LNCAP (cell line): Measurements from ENCODE around the gene PPP6C.

Experiments
- CTCF ChIP-seq: fragments of 450-650 bp; IDR thresholded peaks from 2 replicates; pipeline ENCODE4 v1.5.1; 2017; ENCODE audit warnings: mild to moderate bottlenecking

The PPP6C gene

GRCh38 chr9:125189361-125190289 is at the start of gene PPP6C:
PPP6C (minus strand) TSS chr9:125189803; CDS start chr9:125189718, 85 bp downstream.
- peak; percentile 61; the same call in 1 of the 2 replicates for TF ChIP-seq CTCF

GRCh38 chr9:125238915-125239446 is 49.4 kb upstream of the PPP6C start:
- no peak for TF ChIP-seq CTCF

GRCh38 chr9:125238127-125238914 is 48.7 kb upstream of the PPP6C start:
- TF ChIP-seq CTCF = no peak

GRCh38 chr9:125235804-125236519 is 46.4 kb upstream of the PPP6C start:
- TF ChIP-seq CTCF = no peak

GRCh38 chr9:125233678-125234077 is 44.1 kb upstream of the PPP6C start:
- no peak for TF ChIP-seq CTCF

GRCh38 chr9:125227761-125228160 is 38.2 kb upstream of the PPP6C start:
- no peak for TF ChIP-seq CTCF

- no peak for TF ChIP-seq CTCF
Measured at GRCh38 chr9:125218621-125219020, 29.0 kb upstream of the PPP6C start.
